Activated CD8-positive, alpha-beta T cell treated with anti-CD3 and anti-CD28 coated beads for 36 hours (primary cell): Measurements from ENCODE around the gene MAT1A. TPM values are rescaled to one million over a fixed set of nuclear protein-coding genes. Genes with fewer than 3 reads are reported as not detected.
"Not testable (repeated sequence)": the region's sequence is repeated elsewhere in the genome, so short reads cannot be mapped to it uniquely, and the experiment has no call there.

Source experiments
- ATAC-seq: fragments of 200-7000 bp; cut with Tn5 transposase; one replicate; pipeline ENCODE4 v1.10.0; 2021; ENCODE audit warnings: mild to moderate bottlenecking, moderate library complexity
- CTCF ChIA-PET: fragments of 350-600 bp; sonication (Branson Sonifier 250); formaldehyde crosslinking; loops from one replicate; lab custom pipeline; 2021; ENCODE audit warnings: antibody characterized with exemption; lab: Charles Lee
- POLR2A ChIA-PET: fragments of 350-600 bp; sonication (Branson Sonifier 250); formaldehyde crosslinking; loops from one replicate; lab custom pipeline; 2021; ENCODE audit warnings: antibody characterized with exemption; lab: Charles Lee
- DNase-seq: peaks from one replicate; pipeline ENCODE4 v3.0.0-alpha.2; 2020
- H3K27ac Mint-ChIP-seq: one replicate; pipeline ENCODE4 v1.8.0; 2021; ENCODE audit warnings: mild to moderate bottlenecking, mixed read lengths
- H3K27me3 Mint-ChIP-seq: one replicate; pipeline ENCODE4 v1.8.0; 2021; ENCODE audit warnings: mixed read lengths
- H3K36me3 Mint-ChIP-seq: one replicate; pipeline ENCODE4 v1.8.0; 2021; ENCODE audit warnings: low read depth, mixed read lengths
- H3K4me1 Mint-ChIP-seq: one replicate; pipeline ENCODE4 v1.8.0; 2021; ENCODE audit warnings: low read depth, mixed read lengths
- H3K4me3 Mint-ChIP-seq: one replicate; pipeline ENCODE4 v1.8.0; 2021; ENCODE audit warnings: mild to moderate bottlenecking, moderate library complexity, mixed read lengths
- H3K9me3 Mint-ChIP-seq: one replicate; pipeline ENCODE4 v1.8.0; 2021; ENCODE audit warnings: mixed read lengths
- CTCF ChIP-seq: fragments of 200-600 bp; IDR thresholded peaks from one replicate; pipeline ENCODE4 v1.8.0; 2022; ENCODE audit warnings: antibody characterized with exemption, mild to moderate bottlenecking
- intact Hi-C: fragments of 100-400 bp; cut with micrococcal nuclease; formaldehyde crosslinking; loops from one replicate; pipeline ENCODE4 v1.10.0; 2022
- total RNA-seq, 2 experiments: library from RNA; stranded (reverse); gene quantifications; one replicate each; pipeline ENCODE4 v1.2.3, GENCODE V29; 2021

Gene MAT1A
- total RNA-seq, 2 experiments from 2014 or later = not detected

- H3K4me3 Mint-ChIP-seq = no peak overlapping the region
- intact Hi-C loops = no loop called here
- no peaks in the 10 kb centered on the region for H3K36me3 Mint-ChIP-seq
- ChIA-PET POLR2A (no interaction called here), CTCF (interaction anchor here (0.6 to 2.0 kb wide), 20 partner anchors 8 to 271 kb away, joined by 3 to 15 read pairs (median 4); no protein-coding TSS in a partner anchor)
- ATAC-seq = peak; percentile 76
- TF ChIP-seq CTCF = peak; percentile 94
- H3K9me3 Mint-ChIP-seq = no peaks in the 10 kb centered on the region
- H3K27me3 Mint-ChIP-seq = no peaks in the 10 kb centered on the region
- peak; percentile 40 for DNase-seq
- no peak overlapping the region for H3K27ac Mint-ChIP-seq
- H3K4me1 Mint-ChIP-seq = no peaks in the 10 kb centered on the region
Measured at GRCh38 chr10:80260295-80261243, 28.9 kb downstream of the MAT1A start.

- H3K4me1 Mint-ChIP-seq = no peaks in the 10 kb centered on the region
- DNase-seq = no peak
- CTCF ChIA-PET = interaction anchor here (1.1 kb wide), 1 partner anchor 115 kb away, joined by 5 read pairs; no protein-coding TSS in a partner anchor
- no peaks in the 10 kb centered on the region for H3K27me3 Mint-ChIP-seq
- intact Hi-C loops = no loop called here
- no peak overlapping the region for H3K27ac Mint-ChIP-seq
- H3K4me3 Mint-ChIP-seq = no peak overlapping the region
- no peaks in the 10 kb centered on the region for H3K9me3 Mint-ChIP-seq
- ATAC-seq = no peak
- TF ChIP-seq CTCF = no peak
- POLR2A ChIA-PET = interaction anchor here (0.5 kb wide), 1 partner anchor 900 kb away, joined by 3 read pairs; no protein-coding TSS in a partner anchor
- no peaks in the 10 kb centered on the region for H3K36me3 Mint-ChIP-seq
Measured at GRCh38 chr10:80259405-80259871, 30.0 kb downstream of the MAT1A start.

GRCh38 chr10:80256798-80257197, 32.7 kb downstream of the MAT1A start:
- intact Hi-C loops, H3K4me3 Mint-ChIP-seq, H3K36me3 Mint-ChIP-seq, H3K27ac Mint-ChIP-seq, H3K27me3 Mint-ChIP-seq, POLR2A ChIA-PET, H3K4me1 Mint-ChIP-seq, CTCF ChIA-PET, H3K9me3 Mint-ChIP-seq, ATAC-seq: not testable (repeated sequence)
- DNase-seq = peak; percentile 22

GRCh38 chr10:80254726-80255125, 34.7 kb downstream of the MAT1A start:
- POLR2A ChIA-PET, ATAC-seq, intact Hi-C loops, H3K36me3 Mint-ChIP-seq, H3K4me1 Mint-ChIP-seq, DNase-seq, H3K4me3 Mint-ChIP-seq, H3K27ac Mint-ChIP-seq, H3K9me3 Mint-ChIP-seq, H3K27me3 Mint-ChIP-seq, CTCF ChIA-PET: not testable (repeated sequence)

GRCh38 chr10:80253963-80254271, 35.5 kb downstream of the MAT1A start:
- CTCF ChIA-PET, intact Hi-C loops, ATAC-seq, H3K27me3 Mint-ChIP-seq, DNase-seq, POLR2A ChIA-PET, H3K36me3 Mint-ChIP-seq, H3K4me3 Mint-ChIP-seq, H3K4me1 Mint-ChIP-seq, H3K9me3 Mint-ChIP-seq, H3K27ac Mint-ChIP-seq: not testable (repeated sequence)

- ChIA-PET CTCF (interaction anchor here (0.8 kb wide), 1 partner anchor 42 kb away, joined by 3 read pairs; no protein-coding TSS in a partner anchor), POLR2A (no interaction called here)
- H3K27me3 Mint-ChIP-seq = peaks cover 2% of the 10 kb centered on the region
- no peaks in the 10 kb centered on the region for H3K36me3 Mint-ChIP-seq
- no peaks in the 10 kb centered on the region for H3K9me3 Mint-ChIP-seq
- intact Hi-C loops = no loop called here
- no peak overlapping the region for H3K4me3 Mint-ChIP-seq
- TF ChIP-seq CTCF = no peak
- H3K27ac Mint-ChIP-seq = no peak overlapping the region
- H3K4me1 Mint-ChIP-seq = peaks cover 6% of the 10 kb centered on the region
- ATAC-seq = peak; percentile 69
- peak; percentile 18 for DNase-seq
Measured at GRCh38 chr10:80253266-80253962, 36.0 kb downstream of the MAT1A start.
